GM12878 (cell line): ENCODE data around the gene COL13A1. TPM values are rescaled to one million over a fixed set of nuclear protein-coding genes. Genes with fewer than 3 reads are reported as not detected.

Experiments
- ATAC-seq: fragments of 200-7000 bp; cut with Tn5 transposase; 3 replicates; pipeline ENCODE4 v1.9.1; 2020; ENCODE audit warnings: mild to moderate bottlenecking, moderate library complexity
- BruUV-seq: library from RNA; stranded (reverse); fragments of 400-500 nt; replicated peaks from 2 replicates; lab custom pipeline; 2021; lab: Mats Ljungman, UMichigan
- CTCF ChIA-PET: fragments of 300-600 bp; sonication (Branson Sonifier 250); formaldehyde crosslinking; extraction: SDS; loops from one replicate; lab custom pipeline; 2021; ENCODE audit warnings: inconsistent platforms; lab: Yijun Ruan, JAX
- POLR2A ChIA-PET: fragments of 350-600 bp; formaldehyde crosslinking; extraction: SDS; loops from one replicate; lab custom pipeline; 2021; ENCODE audit warnings: inconsistent platforms; lab: Charles Lee
- RAD21 ChIA-PET: fragments of 300-600 bp; sonication (Branson Sonifier 250); formaldehyde crosslinking; loops from one replicate; lab custom pipeline; 2023; ENCODE audit warnings: antibody characterized with exemption; ENCODE audit not compliant: unreplicated experiment; lab: Charles Lee
- SMC1A ChIA-PET: fragments of 300-600 bp; sonication (Branson Sonifier 250); formaldehyde crosslinking; loops from one replicate; lab custom pipeline; 2023; ENCODE audit not compliant: unreplicated experiment, uncharacterized antibody; lab: Charles Lee
- DNase-seq: peaks from one replicate; pipeline ENCODE4 v3.0.0-alpha.2; 2011; ENCODE audit warnings: low read depth, low spot score
- FAIRE-seq: peaks from 3 replicates; lab custom pipeline; 2011; peaks lifted over from hg19 to GRCh38; lab: Jason Lieb, UNC
- H2AFZ ChIP-seq: 2 replicates; pipeline ENCODE4 v1.6.0; 2011; ENCODE audit warnings: low read depth, low read length, control low read depth; ENCODE audit not compliant: control insufficient read depth
- H3K27ac ChIP-seq: 2 replicates; pipeline ENCODE4 v1.5.1; 2011; ENCODE audit warnings: control low read depth; ENCODE audit not compliant: control insufficient read depth, insufficient read depth
- H3K27me3 ChIP-seq, 2 experiments: replicated peaks in 1 of 2; 2 replicates each; pipeline versions ENCODE4 v1.6.0 to v1.6.1; 2011; ENCODE audit warnings: low read length in 1 of 2; ENCODE audit not compliant: control insufficient read depth in 2 of 2, insufficient read depth in 2 of 2
- H3K36me3 ChIP-seq, 2 experiments: 2 replicates each; pipeline ENCODE4 v1.5.1; 2011; ENCODE audit warnings: low read length in 1 of 2; ENCODE audit not compliant: control insufficient read depth in 2 of 2, insufficient read depth in 2 of 2
- H3K4me1 ChIP-seq: 2 replicates; pipeline ENCODE4 v1.6.1; 2011; ENCODE audit warnings: mild to moderate bottlenecking, low read length, moderate library complexity, mixed read lengths; ENCODE audit not compliant: control insufficient read depth, insufficient read depth
- H3K4me2 ChIP-seq: 2 replicates; pipeline ENCODE4 v1.6.0; 2011; ENCODE audit warnings: control low read depth; ENCODE audit not compliant: control insufficient read depth, insufficient read depth
- H3K4me3 ChIP-seq: fragments of 200-600 bp; sonication (generic); 2 replicates; pipeline ENCODE4 v1.5.1; 2016
- H3K79me2 ChIP-seq: 2 replicates; pipeline ENCODE4 v1.6.0; 2011; ENCODE audit warnings: low read length; ENCODE audit not compliant: control insufficient read depth, insufficient read depth
- H3K9ac ChIP-seq: 2 replicates; pipeline ENCODE4 v1.8.0; 2011; ENCODE audit warnings: low read length, control low read depth, mixed read lengths; ENCODE audit not compliant: control insufficient read depth, insufficient read depth
- H3K9me3 ChIP-seq: replicated peaks from 3 replicates; pipeline ENCODE4 v1.5.1; 2011; ENCODE audit warnings: mild to moderate bottlenecking, low read length; ENCODE audit not compliant: control insufficient read depth, insufficient read depth
- H4K20me1 ChIP-seq: 2 replicates; pipeline ENCODE4 v1.6.0; 2011; ENCODE audit not compliant: control insufficient read depth, insufficient read depth
- JUND ChIP-seq: IDR thresholded peaks from 2 replicates; pipeline ENCODE4 v1.6.1; 2012; ENCODE audit warnings: low read depth, mild to moderate bottlenecking, low read length, improper control_type of control experiment, moderate library complexity
- MXI1 ChIP-seq: fragments of 150-350 bp; IDR thresholded peaks from 2 replicates; pipeline ENCODE4 v1.6.1; 2011; ENCODE audit warnings: low read depth, mild to moderate bottlenecking, inconsistent platforms, low read length, improper control_type of control experiment
- MYC ChIP-seq: IDR thresholded peaks from 2 replicates; pipeline ENCODE4 v1.6.1; 2011; ENCODE audit warnings: mild to moderate bottlenecking, low read length, moderate library complexity, inconsistent platforms; ENCODE audit not compliant: insufficient read depth, insufficient replicate concordance, insufficient read length, severe bottlenecking
- NFYA ChIP-seq: IDR thresholded peaks from 2 replicates; pipeline ENCODE4 v1.6.1; 2011; ENCODE audit warnings: low read depth, mild to moderate bottlenecking, low read length, improper control_type of control experiment, borderline replicate concordance
- RELA ChIP-seq: fragments of 450-650 bp; IDR thresholded peaks from 2 replicates; pipeline ENCODE4 v1.8.0; 2014; ENCODE audit warnings: borderline replicate concordance; ENCODE audit not compliant: partially characterized antibody
- SMAD5 ChIP-seq: IDR thresholded peaks from 2 replicates; pipeline ENCODE4 v1.6.1; 2016; ENCODE audit warnings: antibody characterized with exemption, low read depth
- ZNF217 ChIP-seq: fragments of 450-650 bp; IDR thresholded peaks from 2 replicates; pipeline ENCODE4 v1.6.1; 2017; ENCODE audit warnings: antibody characterized with exemption, mild to moderate bottlenecking
- WGBS: methylation state at CpG from one replicate; pipeline ENCODE4 v1.1.6; 2016; ENCODE audit warnings: low lambda C conversion rate; ENCODE audit not compliant: insufficient replicate concordance, insufficient coverage; ENCODE audit errors: missing lambda C conversion rate; 5-methylcytosine and 5-hydroxymethylcytosine counted together
- in situ Hi-C: fragments of 300-500 bp; cut with MboI; formaldehyde crosslinking; loops from 9 replicates; pipeline ENCODE4 v1.14.3; 2018; ENCODE audit warnings: mixed read lengths
- intact Hi-C: fragments of 100-400 bp; cut with micrococcal nuclease; formaldehyde crosslinking; loops from one replicate; pipeline ENCODE4 v1.14.2; 2022; ENCODE audit not compliant: unreplicated experiment
- polyA plus RNA-seq, 11 experiments: library from polyadenylated mRNA; depleted of rRNA in 4 of 11; unstranded in 6 of 11; stranded (reverse) in 5 of 11; fragments of >200 nt; fragmentation: Nextera tagmentation in 4 of 11; fragmentation: Illumina TruSeq in 1 of 11; extraction: Ambion mirVana in 4 of 11; extraction: Trizol in 1 of 11; gene quantifications; 1 replicate in 1 of 11; 2 replicates in 10 of 11; pipeline versions ENCODE4 v1.2.1 to v1.2.3, GENCODE V29; 2011 to 2016; ENCODE audit warnings: inconsistent platforms in 2 of 11, missing spikeins in 2 of 11, low read depth in 1 of 11
- total RNA-seq, 4 experiments: library from RNA; depleted of rRNA in 3 of 4; stranded (reverse); fragments of >200 nt in 3 of 4; fragmentation: Illumina TruSeq in 1 of 4; extraction: Trizol in 1 of 4; gene quantifications; 2 replicates each; pipeline versions ENCODE4 v1.2.1 to v1.2.3, GENCODE V29; 2013 to 2021
- TF ChIP-seq, protein P1 (sequence below): fragments of 450-650 bp; IDR thresholded peaks from 2 replicates; pipeline ENCODE4 v1.6.1; 2018; ENCODE audit warnings: mild to moderate bottlenecking, low read depth, moderate library complexity; ENCODE audit not compliant: partially characterized antibody
- TF ChIP-seq, protein P2 (sequence below): fragments of 450-650 bp; IDR thresholded peaks from 2 replicates; pipeline ENCODE4 v1.6.1; 2017; ENCODE audit warnings: borderline replicate concordance
- TF ChIP-seq, protein P3 (sequence below): fragments of 450-650 bp; formaldehyde crosslinking; IDR thresholded peaks from 2 replicates; pipeline ENCODE4 v1.5.0; 2022; ENCODE audit warnings: mild to moderate bottlenecking, missing genetic modification characterization

COL13A1 gene
- total and polyA plus RNA-seq, 10 of the 15 experiments (the other 5 are each of a cell fraction or from before 2014, with no cell fraction given) = 0.03 to 0.15 (median 0.05) TPM; not detected in 7

DNA sequence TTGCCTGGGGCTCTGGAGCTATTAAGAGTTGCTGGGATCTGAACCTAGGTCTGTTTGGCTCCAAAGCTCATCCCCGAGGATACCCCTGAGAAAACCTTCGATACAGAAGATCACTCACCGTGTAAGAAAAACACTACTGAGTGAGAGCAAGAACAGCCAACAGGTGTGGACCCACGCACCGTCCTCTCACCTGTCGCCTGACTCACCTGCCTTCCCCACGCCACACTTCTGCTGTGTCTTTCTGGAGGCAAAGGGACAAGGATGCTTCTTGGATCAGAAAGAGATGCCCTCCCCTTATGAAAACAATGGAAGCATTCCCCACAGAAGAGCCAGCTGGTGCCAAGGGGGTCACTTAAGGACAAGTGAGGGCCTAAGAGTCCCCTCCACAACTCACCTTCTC, 46.7 kb downstream of the COL13A1 start:
- Histone ChIP-seq H3K9ac (no peak overlapping the region), H3K36me3 (no peaks in the 10 kb centered on the region)
- TF ChIP-seq MYC = no peak
- no peak for TF ChIP-seq NFYA
- TF ChIP-seq, protein P1, sequence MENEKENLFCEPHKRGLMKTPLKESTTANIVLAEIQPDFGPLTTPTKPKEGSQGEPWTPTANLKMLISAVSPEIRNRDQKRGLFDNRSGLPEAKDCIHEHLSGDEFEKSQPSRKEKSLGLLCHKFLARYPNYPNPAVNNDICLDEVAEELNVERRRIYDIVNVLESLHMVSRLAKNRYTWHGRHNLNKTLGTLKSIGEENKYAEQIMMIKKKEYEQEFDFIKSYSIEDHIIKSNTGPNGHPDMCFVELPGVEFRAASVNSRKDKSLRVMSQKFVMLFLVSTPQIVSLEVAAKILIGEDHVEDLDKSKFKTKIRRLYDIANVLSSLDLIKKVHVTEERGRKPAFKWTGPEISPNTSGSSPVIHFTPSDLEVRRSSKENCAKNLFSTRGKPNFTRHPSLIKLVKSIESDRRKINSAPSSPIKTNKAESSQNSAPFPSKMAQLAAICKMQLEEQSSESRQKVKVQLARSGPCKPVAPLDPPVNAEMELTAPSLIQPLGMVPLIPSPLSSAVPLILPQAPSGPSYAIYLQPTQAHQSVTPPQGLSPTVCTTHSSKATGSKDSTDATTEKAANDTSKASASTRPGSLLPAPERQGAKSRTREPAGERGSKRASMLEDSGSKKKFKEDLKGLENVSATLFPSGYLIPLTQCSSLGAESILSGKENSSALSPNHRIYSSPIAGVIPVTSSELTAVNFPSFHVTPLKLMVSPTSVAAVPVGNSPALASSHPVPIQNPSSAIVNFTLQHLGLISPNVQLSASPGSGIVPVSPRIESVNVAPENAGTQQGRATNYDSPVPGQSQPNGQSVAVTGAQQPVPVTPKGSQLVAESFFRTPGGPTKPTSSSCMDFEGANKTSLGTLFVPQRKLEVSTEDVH = no peak
- TF ChIP-seq ZNF217 = no peak
- TF ChIP-seq, protein P2, sequence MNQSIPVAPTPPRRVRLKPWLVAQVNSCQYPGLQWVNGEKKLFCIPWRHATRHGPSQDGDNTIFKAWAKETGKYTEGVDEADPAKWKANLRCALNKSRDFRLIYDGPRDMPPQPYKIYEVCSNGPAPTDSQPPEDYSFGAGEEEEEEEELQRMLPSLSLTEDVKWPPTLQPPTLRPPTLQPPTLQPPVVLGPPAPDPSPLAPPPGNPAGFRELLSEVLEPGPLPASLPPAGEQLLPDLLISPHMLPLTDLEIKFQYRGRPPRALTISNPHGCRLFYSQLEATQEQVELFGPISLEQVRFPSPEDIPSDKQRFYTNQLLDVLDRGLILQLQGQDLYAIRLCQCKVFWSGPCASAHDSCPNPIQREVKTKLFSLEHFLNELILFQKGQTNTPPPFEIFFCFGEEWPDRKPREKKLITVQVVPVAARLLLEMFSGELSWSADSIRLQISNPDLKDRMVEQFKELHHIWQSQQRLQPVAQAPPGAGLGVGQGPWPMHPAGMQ = no peak
- no peak for TF ChIP-seq SMAD5
- TF ChIP-seq, protein P3, sequence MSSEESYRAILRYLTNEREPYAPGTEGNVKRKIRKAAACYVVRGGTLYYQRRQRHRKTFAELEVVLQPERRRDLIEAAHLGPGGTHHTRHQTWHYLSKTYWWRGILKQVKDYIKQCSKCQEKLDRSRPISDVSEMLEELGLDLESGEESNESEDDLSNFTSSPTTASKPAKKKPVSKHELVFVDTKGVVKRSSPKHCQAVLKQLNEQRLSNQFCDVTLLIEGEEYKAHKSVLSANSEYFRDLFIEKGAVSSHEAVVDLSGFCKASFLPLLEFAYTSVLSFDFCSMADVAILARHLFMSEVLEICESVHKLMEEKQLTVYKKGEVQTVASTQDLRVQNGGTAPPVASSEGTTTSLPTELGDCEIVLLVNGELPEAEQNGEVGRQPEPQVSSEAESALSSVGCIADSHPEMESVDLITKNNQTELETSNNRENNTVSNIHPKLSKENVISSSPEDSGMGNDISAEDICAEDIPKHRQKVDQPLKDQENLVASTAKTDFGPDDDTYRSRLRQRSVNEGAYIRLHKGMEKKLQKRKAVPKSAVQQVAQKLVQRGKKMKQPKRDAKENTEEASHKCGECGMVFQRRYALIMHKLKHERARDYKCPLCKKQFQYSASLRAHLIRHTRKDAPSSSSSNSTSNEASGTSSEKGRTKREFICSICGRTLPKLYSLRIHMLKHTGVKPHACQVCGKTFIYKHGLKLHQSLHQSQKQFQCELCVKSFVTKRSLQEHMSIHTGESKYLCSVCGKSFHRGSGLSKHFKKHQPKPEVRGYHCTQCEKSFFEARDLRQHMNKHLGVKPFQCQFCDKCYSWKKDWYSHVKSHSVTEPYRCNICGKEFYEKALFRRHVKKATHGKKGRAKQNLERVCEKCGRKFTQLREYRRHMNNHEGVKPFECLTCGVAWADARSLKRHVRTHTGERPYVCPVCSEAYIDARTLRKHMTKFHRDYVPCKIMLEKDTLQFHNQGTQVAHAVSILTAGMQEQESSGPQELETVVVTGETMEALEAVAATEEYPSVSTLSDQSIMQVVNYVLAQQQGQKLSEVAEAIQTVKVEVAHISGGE (CRISPR knock-in tag) = no peak
- no peak for TF ChIP-seq MXI1
- TF ChIP-seq RELA = no peak
- TF ChIP-seq JUND = no peak
- TF ChIP-seq, all 136 proteins: peak for 0
- ChIA-PET RAD21 (no interaction called here), CTCF (no interaction called here), SMC1A (no interaction called here), POLR2A (no interaction called here)
- H3K4me1 ChIP-seq = no peaks in the 10 kb centered on the region
- in situ Hi-C loops (no loop called here), intact Hi-C loops (no loop called here)
- H3K79me2 ChIP-seq = no peaks in the 10 kb centered on the region
- no peak for FAIRE-seq
- peaks cover 6 to 8% of the 10 kb centered on the region in 2 experiments; a peak in 3 of 4 replicates for H3K27me3 ChIP-seq
- no peak for DNase-seq
- ATAC-seq = no peak
- H3K9me3 ChIP-seq = no peaks in the 10 kb centered on the region
- no peak overlapping the region for H2AFZ ChIP-seq
- H4K20me1 ChIP-seq = no peaks in the 10 kb centered on the region
- no peak overlapping the region for H3K27ac ChIP-seq
- no peak overlapping the region for H3K4me3 ChIP-seq
- 0% methylated on average over 7 of the region's 7 CpGs for WGBS
- BruUV-seq = no TSS peak
- no peak overlapping the region for H3K4me2 ChIP-seq
